NCI-H2107 treated with DMSO at 0.1 percent for 48 hours (cell line): ENCODE measurements around the gene PELO.

ENCODE experiments used
- DNase-seq: peaks from one replicate; lab custom pipeline; 2025; ENCODE audit not compliant: unreplicated experiment; lab: John Stamatoyannopoulos, UW

The PELO gene

GRCh38 chr5:52827815-52828214 lies 40.1 kb downstream of the PELO start:
- no peak for DNase-seq

GRCh38 chr5:52829664-52830063 lies 41.9 kb downstream of the PELO start:
- DNase-seq, result no peak

- DNase-seq, result no peak
These were observed 42.9 kb downstream of the PELO start for GRCh38 chr5:52830650-52831049.

- DNase-seq, result no peak
These were observed 44.2 kb downstream of the PELO start for GRCh38 chr5:52831786-52832511.

GRCh38 chr5:52834320-52834719 lies 46.6 kb downstream of the PELO start:
- no peak for DNase-seq

GRCh38 chr5:52837068-52837467 lies 49.4 kb downstream of the PELO start:
- DNase-seq, result no peak
